Loucy (cell line): ENCODE results near the gene POU3F4.

Experiments
- H2AFZ ChIP-seq: fragments of 200-600 bp; sonication (generic); 2 replicates; pipeline ENCODE4 v1.6.0; 2016; ENCODE audit warnings: antibody characterized with exemption, mild to moderate bottlenecking, low read length, moderate library complexity
- H3F3A ChIP-seq: fragments of 200-600 bp; 2 replicates; pipeline ENCODE4 v1.6.0; 2016; ENCODE audit warnings: antibody characterized with exemption, low read depth, mild to moderate bottlenecking
- H3K27me3 ChIP-seq: fragments of 200-600 bp; sonication (generic); 2 replicates; pipeline ENCODE4 v1.6.1; 2014; ENCODE audit warnings: low read length, mild to moderate bottlenecking; ENCODE audit not compliant: insufficient read depth, poor library complexity, severe bottlenecking
- H3K36me3 ChIP-seq: fragments of 200-600 bp; sonication (generic); 2 replicates; pipeline ENCODE4 v1.6.1; 2016; ENCODE audit warnings: low read length; ENCODE audit not compliant: insufficient read depth
- H3K4me1 ChIP-seq: fragments of 200-600 bp; sonication (generic); 2 replicates; pipeline ENCODE4 v1.5.1; 2014; ENCODE audit warnings: low read length, mild to moderate bottlenecking; ENCODE audit not compliant: insufficient read depth, poor library complexity, severe bottlenecking
- H3K4me2 ChIP-seq: fragments of 200-600 bp; sonication (generic); 2 replicates; pipeline ENCODE4 v1.6.0; 2014; ENCODE audit warnings: antibody characterized with exemption, low read length, low read depth, mild to moderate bottlenecking; ENCODE audit not compliant: poor library complexity, severe bottlenecking
- H3K4me3 ChIP-seq: fragments of 200-600 bp; sonication (generic); 2 replicates; pipeline ENCODE4 v1.5.1; 2014; ENCODE audit warnings: low read length, mild to moderate bottlenecking, mixed read lengths; ENCODE audit not compliant: poor library complexity, severe bottlenecking
- H3K79me2 ChIP-seq: fragments of 200-600 bp; sonication (generic); 2 replicates; pipeline ENCODE4 v1.6.1; 2014; ENCODE audit warnings: low read length; ENCODE audit not compliant: insufficient read depth
- H3K9ac ChIP-seq: fragments of 200-600 bp; sonication (generic); 2 replicates; pipeline ENCODE4 v1.6.0; 2014; ENCODE audit warnings: mild to moderate bottlenecking, low read depth, low read length, moderate library complexity; ENCODE audit not compliant: poor library complexity, severe bottlenecking
- H3K9me2 ChIP-seq: fragments of 200-600 bp; sonication (generic); replicated peaks from 2 replicates; pipeline ENCODE4 v1.6.1; 2016; ENCODE audit warnings: low read depth, low read length, mixed read lengths
- H3K9me3 ChIP-seq: fragments of 200-600 bp; sonication (generic); 2 replicates; pipeline ENCODE4 v1.6.1; 2014; ENCODE audit warnings: mild to moderate bottlenecking, antibody characterized with exemption, low read length, low read depth; ENCODE audit not compliant: insufficient read depth
- H4K20me1 ChIP-seq: fragments of 200-600 bp; sonication (generic); 2 replicates; pipeline ENCODE4 v1.6.0; 2014; ENCODE audit warnings: antibody characterized with exemption, low read length, mild to moderate bottlenecking; ENCODE audit not compliant: insufficient read depth, poor library complexity, severe bottlenecking
- CTCF ChIP-seq: fragments of 200-600 bp; sonication (generic); conservative IDR thresholded peaks from 2 replicates; pipeline ENCODE4 v1.5.1; 2014; ENCODE audit warnings: mild to moderate bottlenecking, antibody characterized with exemption, low read length
- EZH2phosphoT487 ChIP-seq: fragments of 200-600 bp; IDR thresholded peaks from 2 replicates; pipeline ENCODE4 v1.6.1; 2018; ENCODE audit warnings: antibody characterized with exemption, mild to moderate bottlenecking, moderate library complexity, borderline replicate concordance

The POU3F4 gene

GRCh38 chrX:83501003-83501402 is 7.1 kb upstream of the POU3F4 start:
- Histone ChIP-seq H3K9me2 (no peaks in the 10 kb centered on the region), H3K79me2 (no peaks in the 10 kb centered on the region), H3K4me3 (no peak overlapping the region), H3K4me2 (no peak overlapping the region), H4K20me1 (no peaks in the 10 kb centered on the region), H3K9ac (no peak overlapping the region), H3F3A (no peaks in the 10 kb centered on the region), H2AFZ (no peak overlapping the region), H3K9me3 (no peaks in the 10 kb centered on the region), H3K36me3 (no peaks in the 10 kb centered on the region), H3K4me1 (no peaks in the 10 kb centered on the region), H3K27me3 (no peaks in the 10 kb centered on the region)
- TF ChIP-seq CTCF (no peak), EZH2phosphoT487 (no peak)

- Histone ChIP-seq H3K27me3 (no peaks in the 10 kb centered on the region), H3F3A (no peaks in the 10 kb centered on the region), H3K9me3 (no peaks in the 10 kb centered on the region), H4K20me1 (no peaks in the 10 kb centered on the region), H3K4me2 (no peak overlapping the region), H3K4me1 (no peaks in the 10 kb centered on the region), H3K36me3 (no peaks in the 10 kb centered on the region), H3K79me2 (no peaks in the 10 kb centered on the region), H3K9me2 (no peaks in the 10 kb centered on the region), H2AFZ (no peak overlapping the region), H3K4me3 (no peak overlapping the region), H3K9ac (no peak overlapping the region)
- TF ChIP-seq EZH2phosphoT487 (no peak), CTCF (no peak)
These were observed 6.6 kb upstream of the POU3F4 start for GRCh38 chrX:83501530-83501929.

- no peaks in the 10 kb centered on the region for H3K9me2 ChIP-seq
- H3K36me3 ChIP-seq, result no peaks in the 10 kb centered on the region
- H3K79me2 ChIP-seq, result no peaks in the 10 kb centered on the region
- H3K4me3 ChIP-seq, result no peak overlapping the region
- no peak overlapping the region for H3K9ac ChIP-seq
- H3K27me3 ChIP-seq, result no peaks in the 10 kb centered on the region
- H3K4me2 ChIP-seq, result no peak overlapping the region
- H3K4me1 ChIP-seq, result no peaks in the 10 kb centered on the region
- no peak overlapping the region for H2AFZ ChIP-seq
- H3K9me3 ChIP-seq, result no peaks in the 10 kb centered on the region
- TF ChIP-seq CTCF (no peak), EZH2phosphoT487 (no peak)
- H3F3A ChIP-seq, result no peaks in the 10 kb centered on the region
- H4K20me1 ChIP-seq, result no peaks in the 10 kb centered on the region
These were observed 3.2 kb upstream of the POU3F4 start for GRCh38 chrX:83504721-83505479.
